ENCODE data around the gene MRC1.

Gene MRC1

GRCh38 chr10:17795813-17796594, 13.1 kb upstream of the MRC1 start:
- DNase-seq (ENCODE audit: low read depth in 2 of 2) = no peak

GRCh38 chr10:17801507-17801906, 7.6 kb upstream of the MRC1 start:
- DNase-seq (ENCODE audit: low read depth in 2 of 2) = no peak

GRCh38 chr10:17802350-17802749, 6.8 kb upstream of the MRC1 start:
- DNase-seq (ENCODE audit: low read depth in 2 of 2) = no peak

- DNase-seq (ENCODE audit: low read depth in 2 of 2) = no peak
Observed at GRCh38 chr10:17802976-17803375, 6.2 kb upstream of the MRC1 start.

GRCh38 chr10:17805330-17805729, 3.8 kb upstream of the MRC1 start:
- DNase-seq (ENCODE audit: low read depth in 2 of 2) = no peak

GRCh38 chr10:17805921-17806577, 3.1 kb upstream of the MRC1 start:
- no peak for DNase-seq (ENCODE audit: low read depth in 2 of 2)

- no peak for DNase-seq (ENCODE audit: low read depth in 2 of 2)
Observed at GRCh38 chr10:17811146-17811865, 2.2 kb downstream of the MRC1 start.

GRCh38 chr10:17814973-17815372, 5.8 kb downstream of the MRC1 start:
- no peak for DNase-seq (ENCODE audit: low read depth in 2 of 2)

GRCh38 chr10:17816199-17816598, 7.1 kb downstream of the MRC1 start:
- no peak for DNase-seq (ENCODE audit: low read depth in 2 of 2)

GRCh38 chr10:17817316-17817715, 8.2 kb downstream of the MRC1 start:
- no peak for DNase-seq (ENCODE audit: low read depth in 2 of 2)

- DNase-seq (ENCODE audit: low read depth in 2 of 2) = no peak
Observed at GRCh38 chr10:17817790-17818189, 8.6 kb downstream of the MRC1 start.

GRCh38 chr10:17819836-17820235, 10.7 kb downstream of the MRC1 start:
- DNase-seq (ENCODE audit: low read depth in 2 of 2) = no peak

- DNase-seq (ENCODE audit: low read depth in 2 of 2) = no peak
Observed at GRCh38 chr10:17820943-17821342, 11.8 kb downstream of the MRC1 start.

- no peak for DNase-seq (ENCODE audit: low read depth in 2 of 2)
Observed at GRCh38 chr10:17821893-17822292, 12.7 kb downstream of the MRC1 start.

GRCh38 chr10:17831341-17831740, 22.2 kb downstream of the MRC1 start:
- no peak for DNase-seq (ENCODE audit: low read depth in 2 of 2)

- DNase-seq (ENCODE audit: low read depth in 2 of 2) = no peak
Observed at GRCh38 chr10:17831896-17832295, 22.7 kb downstream of the MRC1 start.

GRCh38 chr10:17833656-17834055, 24.5 kb downstream of the MRC1 start:
- no peak for DNase-seq (ENCODE audit: low read depth in 2 of 2)

GRCh38 chr10:17835688-17836087, 26.5 kb downstream of the MRC1 start:
- no peak for DNase-seq (ENCODE audit: low read depth in 2 of 2)

- DNase-seq (ENCODE audit: low read depth in 2 of 2) = no peak
Observed at GRCh38 chr10:17836942-17837341, 27.8 kb downstream of the MRC1 start.

- DNase-seq (ENCODE audit: low read depth in 2 of 2) = no peak
Observed at GRCh38 chr10:17838080-17838648, 29.0 kb downstream of the MRC1 start.

GRCh38 chr10:17841050-17841449, 31.9 kb downstream of the MRC1 start:
- DNase-seq (ENCODE audit: low read depth in 2 of 2) = no peak

GRCh38 chr10:17842641-17843040, 33.5 kb downstream of the MRC1 start:
- no peak for DNase-seq (ENCODE audit: low read depth in 2 of 2)

Measured in stimulated activated CD8-positive, alpha-beta memory T cell treated with anti-CD3 and anti-CD28 coated beads, Interleukin-7, amount 100 ng/mL, for 4 hours (primary cell).